PC-3 (cell line): ENCODE data around the gene UGT1A4. TPM values are rescaled to one million over a fixed set of nuclear protein-coding genes. Genes with fewer than 3 reads are reported as not detected.

Source experiments
- ATAC-seq: fragments of 200-7000 bp; cut with Tn5 transposase; 2 replicates; pipeline ENCODE4 v1.9.1; 2020; ENCODE audit warnings: mild to moderate bottlenecking, moderate library complexity
- BruUV-seq: library from RNA; stranded (reverse); fragments of 400-500 nt; replicated peaks from 2 replicates; lab custom pipeline; 2021; lab: Mats Ljungman, UMichigan
- CTCF ChIA-PET: fragments of 300-600 bp; sonication (Branson Sonifier 250); formaldehyde crosslinking; loops from one replicate; lab custom pipeline; 2022; ENCODE audit warnings: antibody characterized with exemption; lab: Charles Lee
- POLR2A ChIA-PET: fragments of 300-600 bp; sonication (Branson Sonifier 250); formaldehyde crosslinking; loops from one replicate; lab custom pipeline; 2022; ENCODE audit warnings: antibody characterized with exemption; ENCODE audit not compliant: unreplicated experiment; lab: Charles Lee
- DNase-seq: peaks from one replicate; pipeline ENCODE4 v3.0.0-alpha.2; 2015
- H2AFZ ChIP-seq: fragments of 300-600 bp; sonication (generic); 2 replicates; pipeline ENCODE4 v1.6.0; 2016; ENCODE audit warnings: antibody characterized with exemption, low read length
- H3F3A ChIP-seq: fragments of 300-600 bp; sonication (generic); one replicate; pipeline ENCODE4 v1.6.0; 2017; ENCODE audit warnings: antibody characterized with exemption, low read length, control low read depth, mild to moderate bottlenecking; ENCODE audit not compliant: unreplicated experiment
- H3K27ac ChIP-seq: fragments of 300-600 bp; sonication (generic); 2 replicates; pipeline ENCODE4 v1.5.1; 2016; ENCODE audit warnings: mild to moderate bottlenecking, low read length
- H3K27me3 ChIP-seq: fragments of 300-600 bp; sonication (generic); 2 replicates; pipeline ENCODE4 v1.6.1; 2016; ENCODE audit warnings: low read length, mixed read lengths
- H3K36me3 ChIP-seq: fragments of 300-600 bp; sonication (generic); 2 replicates; pipeline ENCODE4 v1.6.1; 2016; ENCODE audit warnings: low read depth, mixed run types, low read length, mixed read lengths
- H3K4me1 ChIP-seq: fragments of 300-600 bp; sonication (generic); 2 replicates; pipeline ENCODE4 v1.5.1; 2016; ENCODE audit warnings: low read length; ENCODE audit not compliant: insufficient read depth
- H3K4me2 ChIP-seq: fragments of 300-600 bp; sonication (generic); 2 replicates; pipeline ENCODE4 v1.6.0; 2016; ENCODE audit warnings: low read length
- H3K4me3 ChIP-seq: fragments of 300-600 bp; sonication (generic); 2 replicates; pipeline ENCODE4 v1.5.1; 2016; ENCODE audit warnings: mild to moderate bottlenecking, low read length, mixed read lengths
- H3K79me2 ChIP-seq: fragments of 300-600 bp; sonication (generic); 2 replicates; pipeline ENCODE4 v1.6.1; 2017; ENCODE audit warnings: low read length, mixed read lengths
- H3K9ac ChIP-seq: fragments of 300-600 bp; sonication (generic); 2 replicates; pipeline ENCODE4 v1.6.0; 2016; ENCODE audit warnings: mild to moderate bottlenecking, low read length
- H3K9me2 ChIP-seq: fragments of 300-600 bp; sonication (generic); replicated peaks from 2 replicates; pipeline ENCODE4 v1.6.1; 2016; ENCODE audit warnings: mixed run types, low read length, mixed read lengths
- H3K9me3 ChIP-seq: fragments of 300-600 bp; sonication (generic); 2 replicates; pipeline ENCODE4 v1.6.1; 2016; ENCODE audit warnings: low read length, mixed read lengths
- H4K20me1 ChIP-seq: fragments of 300-600 bp; sonication (generic); 2 replicates; pipeline ENCODE4 v1.6.1; 2016; ENCODE audit warnings: low read length, mixed read lengths
- EZH2 ChIP-seq: fragments of 300-600 bp; sonication (generic); IDR thresholded peaks from one replicate; pipeline ENCODE4 v1.6.1; 2017; ENCODE audit warnings: antibody characterized with exemption, mild to moderate bottlenecking, low read length; ENCODE audit not compliant: unreplicated experiment
- EZH2phosphoT487 ChIP-seq: fragments of 300-600 bp; sonication (generic); IDR thresholded peaks from 2 replicates; pipeline ENCODE4 v1.6.1; 2018; ENCODE audit warnings: mild to moderate bottlenecking, antibody characterized with exemption, low read length, borderline replicate concordance
- intact Hi-C: fragments of 100-400 bp; cut with micrococcal nuclease; formaldehyde crosslinking; loops from 2 replicates; pipeline ENCODE4 v1.9.0; 2023
- total RNA-seq: library from RNA; depleted of rRNA; stranded (reverse); fragments of >200 nt; gene quantifications from 2 replicates; pipeline ENCODE4 v1.2.3, GENCODE V29; 2014
- TF ChIP-seq, protein P1 (sequence below): fragments of 300-600 bp; sonication (generic); conservative IDR thresholded peaks from 2 replicates; pipeline ENCODE4 v1.5.1; 2017; ENCODE audit warnings: antibody characterized with exemption, low read depth, mild to moderate bottlenecking, low read length

Gene UGT1A4
- total RNA-seq, 1 experiment from 2014 or later, result not detected

DNA sequence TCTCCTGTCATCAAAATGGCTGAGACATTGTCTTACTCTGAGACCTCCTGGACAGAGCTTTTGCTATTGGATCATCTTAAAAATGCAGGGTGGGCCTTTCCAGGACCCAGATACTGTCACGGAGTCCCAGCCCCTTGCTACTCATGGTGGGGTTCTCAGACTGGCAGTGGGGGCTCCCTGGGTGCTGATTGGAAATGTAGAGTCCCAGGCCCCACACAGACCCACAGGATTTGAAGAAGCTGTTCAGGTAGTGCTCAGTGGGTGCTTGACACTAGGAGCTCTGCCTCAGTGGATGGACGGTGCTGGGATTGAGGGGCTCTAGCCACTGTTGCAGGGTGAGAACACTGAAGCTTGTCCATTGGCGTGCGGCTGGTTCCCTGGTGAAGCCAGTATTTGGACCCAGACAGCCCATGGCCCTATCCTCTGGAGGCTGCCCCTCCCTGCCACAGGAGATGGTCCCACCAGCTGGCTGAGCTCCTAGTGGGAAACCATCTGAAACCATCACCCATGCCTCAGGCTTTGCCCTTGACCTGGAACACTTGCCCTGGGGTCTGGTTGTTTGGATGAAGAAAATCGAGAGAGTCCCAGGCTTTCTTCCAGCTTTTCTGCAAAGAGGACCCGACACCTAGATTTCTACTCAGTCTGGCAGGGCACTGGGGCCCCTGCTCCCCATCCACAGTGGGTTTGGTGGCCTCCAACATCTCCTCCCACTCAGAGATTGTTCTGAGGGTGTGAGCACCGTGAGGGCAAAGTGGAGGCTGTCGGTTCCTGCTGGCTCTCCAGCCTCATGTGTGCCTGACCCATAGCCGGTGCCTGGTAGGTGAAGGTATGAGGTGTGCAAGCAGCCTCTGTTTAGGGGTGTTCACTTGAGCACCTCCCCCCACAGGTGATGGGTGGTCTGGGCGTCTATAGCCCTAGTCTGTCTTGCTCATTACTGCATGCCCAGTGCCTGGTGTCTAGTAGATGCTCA, 89.7 kb downstream of the UGT1A4 start:
- TF ChIP-seq, protein P1, sequence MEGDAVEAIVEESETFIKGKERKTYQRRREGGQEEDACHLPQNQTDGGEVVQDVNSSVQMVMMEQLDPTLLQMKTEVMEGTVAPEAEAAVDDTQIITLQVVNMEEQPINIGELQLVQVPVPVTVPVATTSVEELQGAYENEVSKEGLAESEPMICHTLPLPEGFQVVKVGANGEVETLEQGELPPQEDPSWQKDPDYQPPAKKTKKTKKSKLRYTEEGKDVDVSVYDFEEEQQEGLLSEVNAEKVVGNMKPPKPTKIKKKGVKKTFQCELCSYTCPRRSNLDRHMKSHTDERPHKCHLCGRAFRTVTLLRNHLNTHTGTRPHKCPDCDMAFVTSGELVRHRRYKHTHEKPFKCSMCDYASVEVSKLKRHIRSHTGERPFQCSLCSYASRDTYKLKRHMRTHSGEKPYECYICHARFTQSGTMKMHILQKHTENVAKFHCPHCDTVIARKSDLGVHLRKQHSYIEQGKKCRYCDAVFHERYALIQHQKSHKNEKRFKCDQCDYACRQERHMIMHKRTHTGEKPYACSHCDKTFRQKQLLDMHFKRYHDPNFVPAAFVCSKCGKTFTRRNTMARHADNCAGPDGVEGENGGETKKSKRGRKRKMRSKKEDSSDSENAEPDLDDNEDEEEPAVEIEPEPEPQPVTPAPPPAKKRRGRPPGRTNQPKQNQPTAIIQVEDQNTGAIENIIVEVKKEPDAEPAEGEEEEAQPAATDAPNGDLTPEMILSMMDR, result no peak
- TF ChIP-seq EZH2phosphoT487 (no peak), EZH2 (no peak)
- H3K36me3 ChIP-seq, result no peaks in the 10 kb centered on the region
- H2AFZ ChIP-seq, result no peak overlapping the region
- H3K9ac ChIP-seq, result no peak overlapping the region
- ATAC-seq (no peak), DNase-seq (no peak)
- no TSS peak for BruUV-seq
- POLR2A ChIA-PET, result no interaction called here
- no peaks in the 10 kb centered on the region for H3K79me2 ChIP-seq
- CTCF ChIA-PET, result no interaction called here
- H3K9me3 ChIP-seq, result no peaks in the 10 kb centered on the region
- no peaks in the 10 kb centered on the region for H3F3A ChIP-seq
- no peak overlapping the region for H3K27ac ChIP-seq
- H3K4me1 ChIP-seq, result no peaks in the 10 kb centered on the region
- H4K20me1 ChIP-seq, result no peaks in the 10 kb centered on the region
- H3K27me3 ChIP-seq, result no peaks in the 10 kb centered on the region
- no peak overlapping the region for H3K4me2 ChIP-seq
- no peaks in the 10 kb centered on the region for H3K9me2 ChIP-seq
- no peak overlapping the region for H3K4me3 ChIP-seq
- intact Hi-C loops, result no loop called here

GRCh38 chr2:233810385-233810784, 91.8 kb downstream of the UGT1A4 start:
- H2AFZ ChIP-seq, result no peak overlapping the region
- ATAC-seq (no peak), DNase-seq (no peak)
- H3K4me3 ChIP-seq, result no peak overlapping the region
- H3K27me3 ChIP-seq, result no peaks in the 10 kb centered on the region
- H3K27ac ChIP-seq, result no peak overlapping the region
- H3K4me1 ChIP-seq, result no peaks in the 10 kb centered on the region
- no peak for TF ChIP-seq EZH2phosphoT487
- TF ChIP-seq, protein P1, result no peak
- TF ChIP-seq EZH2, result no peak
- no peak overlapping the region for H3K4me2 ChIP-seq
- intact Hi-C loops, result no loop called here
- BruUV-seq, result no TSS peak
- no peaks in the 10 kb centered on the region for H3F3A ChIP-seq
- ChIA-PET CTCF (no interaction called here), POLR2A (no interaction called here)
- no peaks in the 10 kb centered on the region for H4K20me1 ChIP-seq
- H3K9ac ChIP-seq, result no peak overlapping the region
- H3K9me2 ChIP-seq, result no peaks in the 10 kb centered on the region
- no peaks in the 10 kb centered on the region for H3K79me2 ChIP-seq
- no peaks in the 10 kb centered on the region for H3K36me3 ChIP-seq
- H3K9me3 ChIP-seq, result no peaks in the 10 kb centered on the region

DNA sequence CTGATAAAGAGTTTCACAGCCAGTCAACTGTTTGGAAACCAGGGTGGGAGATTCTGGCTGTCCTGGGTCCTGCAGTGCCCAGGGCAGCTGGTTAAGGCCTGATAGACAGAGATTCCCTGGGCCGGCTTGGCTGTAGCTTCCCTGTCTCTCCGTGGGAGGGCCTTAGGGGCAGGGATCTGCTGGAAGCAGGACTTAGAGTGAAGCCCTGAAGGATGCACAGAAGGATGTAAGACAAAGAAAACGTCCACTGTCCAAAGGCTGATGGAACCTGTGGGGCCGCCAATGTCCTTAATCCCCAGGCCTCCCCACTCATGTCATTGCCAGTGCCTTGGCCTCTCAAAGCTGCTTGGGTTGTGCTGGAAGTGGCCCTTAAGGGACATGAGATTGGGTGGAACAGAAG, 92.6 kb downstream of the UGT1A4 start:
- Histone ChIP-seq H3K9me3 (no peaks in the 10 kb centered on the region), H3F3A (no peaks in the 10 kb centered on the region), H4K20me1 (no peaks in the 10 kb centered on the region), H3K27ac (no peak overlapping the region), H3K27me3 (no peaks in the 10 kb centered on the region), H3K4me2 (no peak overlapping the region), H3K9ac (no peak overlapping the region), H3K79me2 (no peaks in the 10 kb centered on the region), H3K4me3 (no peak overlapping the region), H3K4me1 (no peaks in the 10 kb centered on the region), H3K9me2 (no peaks in the 10 kb centered on the region), H3K36me3 (no peaks in the 10 kb centered on the region), H2AFZ (no peak overlapping the region)
- no peak for DNase-seq
- no TSS peak for BruUV-seq
- ChIA-PET POLR2A (no interaction called here), CTCF (no interaction called here)
- ATAC-seq, result no peak
- TF ChIP-seq EZH2 (no peak), EZH2phosphoT487 (no peak)
- TF ChIP-seq, protein P1, result no peak
- intact Hi-C loops, result no loop called here
